GM19467 (cell line): Measurements from ENCODE around the gene RAD51B.

Experiments used
- ATAC-seq: cut with Tn5 transposase; IDR thresholded peaks from one replicate; pipeline ENCODE4 v1.9.1; 2021; ENCODE audit warnings: mild to moderate bottlenecking, moderate library complexity; ENCODE audit not compliant: unreplicated experiment

The RAD51B gene

GRCh38 chr14:68682166-68683103, 862.9 kb downstream of the RAD51B start:
- ATAC-seq, result no peak

- no peak for ATAC-seq
These were observed 863.7 kb downstream of the RAD51B start for GRCh38 chr14:68683326-68683725.

- no peak for ATAC-seq
These were observed 865.2 kb downstream of the RAD51B start for GRCh38 chr14:68684466-68685418.

GRCh38 chr14:68685419-68686204, 866.0 kb downstream of the RAD51B start:
- peak; percentile 71 for ATAC-seq

- no peak for ATAC-seq
These were observed 866.6 kb downstream of the RAD51B start for GRCh38 chr14:68686205-68686465.

- no peak for ATAC-seq
These were observed 867.1 kb downstream of the RAD51B start for GRCh38 chr14:68686724-68687123.

- no peak for ATAC-seq
These were observed 868.2 kb downstream of the RAD51B start for GRCh38 chr14:68687746-68688145.

GRCh38 chr14:68688872-68689371, 869.3 kb downstream of the RAD51B start:
- ATAC-seq, result no peak

- ATAC-seq, result no peak
These were observed 869.9 kb downstream of the RAD51B start for GRCh38 chr14:68689511-68689910.

GRCh38 chr14:68690089-68690958, 870.7 kb downstream of the RAD51B start:
- ATAC-seq, result no peak

- ATAC-seq, result no peak
These were observed 871.6 kb downstream of the RAD51B start for GRCh38 chr14:68691031-68691791.

- no peak for ATAC-seq
These were observed 872.2 kb downstream of the RAD51B start for GRCh38 chr14:68691792-68692118.

- no peak for ATAC-seq
These were observed 872.6 kb downstream of the RAD51B start for GRCh38 chr14:68692216-68692615.

GRCh38 chr14:68692916-68693771, 873.6 kb downstream of the RAD51B start:
- no peak for ATAC-seq

- ATAC-seq, result no peak
These were observed 874.3 kb downstream of the RAD51B start for GRCh38 chr14:68693926-68694325.

- no peak for ATAC-seq
These were observed 875.1 kb downstream of the RAD51B start for GRCh38 chr14:68694516-68695235.

GRCh38 chr14:68695326-68695768, 875.8 kb downstream of the RAD51B start:
- ATAC-seq, result peak; percentile 77

GRCh38 chr14:68695856-68696255, 876.3 kb downstream of the RAD51B start:
- ATAC-seq, result no peak
